GM18909 (cell line): ENCODE measurements around the gene NDRG3.

ENCODE experiments used
- ATAC-seq: cut with Tn5 transposase; IDR thresholded peaks from one replicate; pipeline ENCODE4 v1.9.1; 2021; ENCODE audit warnings: mild to moderate bottlenecking; ENCODE audit not compliant: unreplicated experiment, poor library complexity

NDRG3 gene

GRCh38 chr20:36745927-36746659, at the start of gene NDRG3:
Gene NDRG3 (minus strand): TSS chr20:36746090. CDS start chr20:36721735, 24,355 bp downstream.
- peak; percentile 92 for ATAC-seq

- ATAC-seq: no peak
These were observed 48.2 kb upstream of the NDRG3 start for GRCh38 chr20:36794116-36794474.

GRCh38 chr20:36793294-36794115, 47.6 kb upstream of the NDRG3 start:
- ATAC-seq: no peak

GRCh38 chr20:36792422-36792821, 46.5 kb upstream of the NDRG3 start:
- ATAC-seq: no peak

- ATAC-seq: no peak
These were observed 46.0 kb upstream of the NDRG3 start for GRCh38 chr20:36791862-36792261.

- no peak for ATAC-seq
These were observed 40.8 kb upstream of the NDRG3 start for GRCh38 chr20:36786663-36787062.

- no peak for ATAC-seq
These were observed 40.4 kb upstream of the NDRG3 start for GRCh38 chr20:36786246-36786645.

GRCh38 chr20:36785308-36785707, 39.4 kb upstream of the NDRG3 start:
- ATAC-seq: no peak

- no peak for ATAC-seq
These were observed 39.0 kb upstream of the NDRG3 start for GRCh38 chr20:36784900-36785299.

- ATAC-seq: no peak
These were observed 38.2 kb upstream of the NDRG3 start for GRCh38 chr20:36784116-36784515.

GRCh38 chr20:36779656-36780025, 33.8 kb upstream of the NDRG3 start:
- ATAC-seq: no peak

- ATAC-seq: no peak
These were observed 33.2 kb upstream of the NDRG3 start for GRCh38 chr20:36778831-36779655.

- ATAC-seq: no peak
These were observed 31.7 kb upstream of the NDRG3 start for GRCh38 chr20:36777576-36777975.

GRCh38 chr20:36777167-36777566, 31.3 kb upstream of the NDRG3 start:
- ATAC-seq: no peak

GRCh38 chr20:36775826-36776225, 29.9 kb upstream of the NDRG3 start:
- no peak for ATAC-seq

- ATAC-seq: no peak
These were observed 29.3 kb upstream of the NDRG3 start for GRCh38 chr20:36775196-36775595.

GRCh38 chr20:36773597-36774390, 27.9 kb upstream of the NDRG3 start, which contains the start of gene DSN1:
Gene DSN1 (minus strand): TSS chr20:36773763. CDS start chr20:36771458, 2,305 bp downstream.
- ATAC-seq: peak; percentile 80

GRCh38 chr20:36773107-36773596, 27.3 kb upstream of the NDRG3 start:
- peak; percentile 3 for ATAC-seq

GRCh38 chr20:36770680-36771079, 24.8 kb upstream of the NDRG3 start:
- ATAC-seq: no peak
